Natural killer cell (primary cell): Measurements from ENCODE around the gene SORBS1. TPM values are rescaled to one million over a fixed set of nuclear protein-coding genes. Genes with fewer than 3 reads are reported as not detected.
A peak's percentile ranks its signal among the peaks of the same experiment; 100 is the strongest.

Experiments used
- ATAC-seq, 3 donors: fragments of 150-1000 bp in 2 of 3; fragments of 200-7000 bp in 1 of 3; cut with Tn5 transposase; 1 replicate in 1 of 3; 2 replicates in 2 of 3; pipeline ENCODE4 v1.10.0; 2021; ENCODE audit warnings: mild to moderate bottlenecking in 2 of 3, moderate library complexity in 2 of 3
- DNase-seq, 2 donors: peaks; one replicate each; pipeline versions ENCODE4 v3.0.0 to v3.0.0-alpha.2; 2013 to 2021; ENCODE audit warnings: mixed read lengths in 1 of 2
- H3K27ac ChIP-seq: one replicate; pipeline ENCODE4 v1.5.1; 2013; ENCODE audit warnings: mild to moderate bottlenecking, low read length
- H3K27me3 ChIP-seq: one replicate; pipeline ENCODE4 v1.6.1; 2013; ENCODE audit warnings: low read length; ENCODE audit not compliant: control insufficient read depth, insufficient read depth
- H3K36me3 ChIP-seq: one replicate; pipeline ENCODE4 v1.6.1; 2013; ENCODE audit warnings: low read length; ENCODE audit not compliant: control insufficient read depth, insufficient read depth
- H3K4me1 ChIP-seq: one replicate; pipeline ENCODE4 v1.6.1; 2013; ENCODE audit warnings: low read length; ENCODE audit not compliant: control insufficient read depth, insufficient read depth
- H3K4me3 ChIP-seq: one replicate; pipeline ENCODE4 v1.5.1; 2013; ENCODE audit warnings: low read length
- H3K9me3 ChIP-seq: one replicate; pipeline ENCODE4 v1.6.1; 2013; ENCODE audit warnings: low read length; ENCODE audit not compliant: control insufficient read depth, insufficient read depth
- H3K27ac Mint-ChIP-seq, 2 donors: one replicate each; pipeline ENCODE4 v1.8.0; 2022; ENCODE audit warnings: mild to moderate bottlenecking in 2 of 2, mixed read lengths in 2 of 2, moderate library complexity in 1 of 2
- H3K27me3 Mint-ChIP-seq, 2 donors: one replicate each; pipeline ENCODE4 v1.8.0; 2022; ENCODE audit warnings: low read depth in 2 of 2, mixed read lengths in 2 of 2
- H3K36me3 Mint-ChIP-seq: one replicate; pipeline ENCODE4 v1.8.0; 2022; ENCODE audit warnings: mixed read lengths
- H3K4me1 Mint-ChIP-seq, 2 donors: one replicate each; pipeline ENCODE4 v1.8.0; 2022; ENCODE audit warnings: mixed read lengths in 2 of 2
- H3K4me3 Mint-ChIP-seq: one replicate; pipeline ENCODE4 v1.8.0; 2022; ENCODE audit warnings: mild to moderate bottlenecking, moderate library complexity, mixed read lengths
- H3K9me3 Mint-ChIP-seq, 2 donors: one replicate each; pipeline ENCODE4 v1.8.0; 2022; ENCODE audit warnings: mixed read lengths in 2 of 2
- WGBS: methylation state at CpG from one replicate; pipeline ENCODE4 v1.1.7; 2013; ENCODE audit warnings: missing lambda C conversion rate; ENCODE audit not compliant: insufficient coverage; 5-methylcytosine and 5-hydroxymethylcytosine counted together
- intact Hi-C: fragments of 100-400 bp; cut with micrococcal nuclease; formaldehyde crosslinking; loops from one replicate; pipeline ENCODE4 v1.14.2; 2022
- total RNA-seq, 4 donors: library from RNA; stranded (reverse); fragments of 120-200 nt in 1 of 4; gene quantifications; one replicate each; pipeline versions ENCODE4 v1.2.3 to v1.2.4, GENCODE V29; 2013 to 2022
- TF ChIP-seq, protein P1 (sequence below): fragments of 200-600 bp; IDR thresholded peaks from one replicate; pipeline ENCODE4 v1.8.0; 2022; ENCODE audit warnings: antibody characterized with exemption

SORBS1 gene
- total RNA-seq, 3 donors from 2014 or later (not counting 1 experiment from before 2014, with no cell fraction given): 2.4 to 5.4 (median 2.8) TPM

DNA sequence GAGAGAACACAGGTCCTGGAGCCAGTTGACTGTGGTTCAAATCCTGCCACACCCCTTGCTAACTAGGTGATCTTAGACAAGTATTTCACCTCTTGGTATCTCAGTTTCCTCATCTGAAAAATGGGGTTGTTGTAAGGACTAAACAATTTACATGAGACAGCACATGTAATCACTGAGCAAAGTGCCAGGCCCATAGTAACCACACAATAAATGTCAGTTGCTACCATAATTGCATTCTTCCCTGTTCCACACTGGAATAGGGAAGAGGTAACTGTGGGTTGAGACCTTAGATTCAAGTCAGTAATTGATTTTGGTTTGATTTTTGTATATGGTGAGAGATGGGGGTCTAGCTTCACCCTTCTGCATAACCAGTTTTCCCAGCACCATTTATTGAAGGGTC is 179.0 kb downstream of the SORBS1 start:
- no peak overlapping the region for H3K27ac Mint-ChIP-seq
- DNase-seq: no peak
- H3K27me3 Mint-ChIP-seq: no peaks in the 10 kb centered on the region
- TF ChIP-seq, protein P1, sequence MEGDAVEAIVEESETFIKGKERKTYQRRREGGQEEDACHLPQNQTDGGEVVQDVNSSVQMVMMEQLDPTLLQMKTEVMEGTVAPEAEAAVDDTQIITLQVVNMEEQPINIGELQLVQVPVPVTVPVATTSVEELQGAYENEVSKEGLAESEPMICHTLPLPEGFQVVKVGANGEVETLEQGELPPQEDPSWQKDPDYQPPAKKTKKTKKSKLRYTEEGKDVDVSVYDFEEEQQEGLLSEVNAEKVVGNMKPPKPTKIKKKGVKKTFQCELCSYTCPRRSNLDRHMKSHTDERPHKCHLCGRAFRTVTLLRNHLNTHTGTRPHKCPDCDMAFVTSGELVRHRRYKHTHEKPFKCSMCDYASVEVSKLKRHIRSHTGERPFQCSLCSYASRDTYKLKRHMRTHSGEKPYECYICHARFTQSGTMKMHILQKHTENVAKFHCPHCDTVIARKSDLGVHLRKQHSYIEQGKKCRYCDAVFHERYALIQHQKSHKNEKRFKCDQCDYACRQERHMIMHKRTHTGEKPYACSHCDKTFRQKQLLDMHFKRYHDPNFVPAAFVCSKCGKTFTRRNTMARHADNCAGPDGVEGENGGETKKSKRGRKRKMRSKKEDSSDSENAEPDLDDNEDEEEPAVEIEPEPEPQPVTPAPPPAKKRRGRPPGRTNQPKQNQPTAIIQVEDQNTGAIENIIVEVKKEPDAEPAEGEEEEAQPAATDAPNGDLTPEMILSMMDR: no peak
- no peaks in the 10 kb centered on the region for H3K36me3 ChIP-seq
- no peaks in the 10 kb centered on the region for H3K9me3 ChIP-seq
- H3K4me3 ChIP-seq: no peak overlapping the region
- no peaks in the 10 kb centered on the region for H3K9me3 Mint-ChIP-seq
- no peak for ATAC-seq
- no peaks in the 10 kb centered on the region for H3K4me1 Mint-ChIP-seq
- no peaks in the 10 kb centered on the region for H3K4me1 ChIP-seq
- H3K27me3 ChIP-seq: no peaks in the 10 kb centered on the region
- intact Hi-C loops: no loop called here
- H3K36me3 Mint-ChIP-seq: no peaks in the 10 kb centered on the region
- no peak overlapping the region for H3K27ac ChIP-seq
- no peak overlapping the region for H3K4me3 Mint-ChIP-seq

DNA sequence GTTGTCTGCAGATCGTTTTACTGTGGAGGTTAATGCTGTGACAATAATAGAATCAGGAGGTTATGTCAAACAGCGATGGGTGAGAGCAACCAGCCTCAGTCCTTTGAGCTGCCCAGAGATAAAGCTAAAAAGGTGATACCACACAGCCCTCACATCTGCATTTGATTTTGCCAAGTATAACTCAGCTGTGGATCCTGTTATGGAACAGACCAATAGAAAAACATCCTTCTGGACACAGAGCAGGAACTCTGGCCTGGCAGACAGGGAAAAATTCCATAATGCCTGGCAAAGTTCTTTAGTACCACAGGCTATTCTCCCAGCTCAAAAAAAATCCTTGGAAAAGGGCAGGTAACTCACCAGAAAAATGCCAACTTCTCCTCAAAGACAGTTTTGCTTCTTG is 183.2 kb downstream of the SORBS1 start:
- Mint-ChIP-seq H3K36me3 (no peaks in the 10 kb centered on the region), H3K9me3 (peaks cover 3 to 5% of the 10 kb centered on the region in 2 donors), H3K4me3 (no peak overlapping the region), H3K27ac (no peak overlapping the region), H3K27me3 (peaks cover 0 to 3% of the 10 kb centered on the region in 2 donors), H3K4me1 (no peaks in the 10 kb centered on the region)
- Histone ChIP-seq H3K4me3 (no peak overlapping the region), H3K27ac (no peak overlapping the region), H3K27me3 (no peaks in the 10 kb centered on the region), H3K4me1 (no peaks in the 10 kb centered on the region), H3K36me3 (no peaks in the 10 kb centered on the region), H3K9me3 (no peaks in the 10 kb centered on the region)
- intact Hi-C loops: no loop called here
- WGBS: 100% methylated on average over 2 of the region's 2 CpGs
- TF ChIP-seq, protein P1: no peak
- no peak for ATAC-seq
- no peak for DNase-seq

DNA sequence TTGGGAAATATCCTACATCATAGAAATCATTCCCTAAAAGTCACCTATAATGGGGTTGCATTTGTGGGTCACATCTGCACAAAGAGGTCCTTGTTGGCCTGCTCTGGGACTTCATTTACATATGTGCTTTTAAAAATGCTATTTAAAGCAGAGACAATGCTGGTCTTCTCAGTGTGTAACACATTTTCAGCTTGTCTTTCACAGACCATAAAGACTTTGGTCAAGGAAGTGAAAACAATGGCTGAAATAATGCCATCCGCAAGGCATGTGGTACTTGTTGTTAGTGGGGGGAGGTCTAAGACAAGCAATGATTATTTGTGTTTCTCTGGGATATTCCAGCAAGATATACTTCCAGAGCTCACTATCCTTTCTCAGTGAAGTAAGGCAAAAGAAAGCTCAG is 185.8 kb downstream of the SORBS1 start:
- Histone ChIP-seq H3K4me3 (no peak overlapping the region), H3K9me3 (no peaks in the 10 kb centered on the region), H3K27me3 (no peaks in the 10 kb centered on the region), H3K4me1 (no peaks in the 10 kb centered on the region), H3K36me3 (no peaks in the 10 kb centered on the region), H3K27ac (no peak overlapping the region)
- TF ChIP-seq, protein P1: no peak
- DNase-seq (no peak), ATAC-seq (no peak)
- H3K9me3 Mint-ChIP-seq: peaks cover 3 to 5% of the 10 kb centered on the region in 2 donors
- H3K27me3 Mint-ChIP-seq: peaks cover 8 to 17% of the 10 kb centered on the region in 2 donors
- no peak overlapping the region for H3K27ac Mint-ChIP-seq
- intact Hi-C loops: no loop called here
- WGBS: 100% methylated on average over 1 of the region's 1 CpG
- H3K4me1 Mint-ChIP-seq: no peaks in the 10 kb centered on the region
- no peaks in the 10 kb centered on the region for H3K36me3 Mint-ChIP-seq
- no peak overlapping the region for H3K4me3 Mint-ChIP-seq

DNA sequence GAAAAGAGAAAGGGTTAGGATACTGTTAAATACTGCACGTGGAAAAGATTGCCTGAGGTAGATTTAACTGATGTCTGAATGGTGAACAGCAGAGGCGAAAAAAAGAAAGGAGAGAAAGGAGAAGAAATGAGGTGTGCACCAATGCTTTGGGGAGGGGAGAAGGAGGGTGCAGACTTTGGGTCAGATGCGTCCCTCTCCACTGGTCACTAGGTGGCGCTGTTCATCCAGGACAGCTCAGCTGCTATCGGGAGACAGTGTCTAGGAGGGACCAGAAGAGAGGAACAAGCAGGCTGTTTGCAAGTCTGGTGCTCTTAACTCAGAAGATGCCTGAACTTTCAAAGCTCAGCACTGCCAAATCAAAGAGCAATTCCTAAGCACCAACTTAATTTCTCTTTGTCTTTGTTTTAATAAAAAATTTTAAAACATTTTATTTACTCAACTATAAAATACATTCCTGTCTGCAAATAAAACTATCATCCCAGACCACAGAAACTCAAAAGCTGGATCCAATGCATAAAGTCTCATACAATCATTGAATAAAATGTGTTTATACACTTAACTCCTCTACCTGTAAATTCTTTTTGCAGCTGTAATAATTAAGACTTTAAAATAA is 186.5 kb downstream of the SORBS1 start:
- H3K27me3 Mint-ChIP-seq: peaks cover 8 to 17% of the 10 kb centered on the region in 2 donors
- no peaks in the 10 kb centered on the region for H3K36me3 ChIP-seq
- intact Hi-C loops: no loop called here

More for the DNA sequence above, 186.5 kb downstream of the SORBS1 start:
- Mint-ChIP-seq H3K36me3 (no peaks in the 10 kb centered on the region), H3K4me1 (no peaks in the 10 kb centered on the region), H3K27ac (no peak overlapping the region), H3K9me3 (peaks cover 3 to 5% of the 10 kb centered on the region in 2 donors), H3K4me3 (no peak overlapping the region)
- TF ChIP-seq, protein P1: peak; percentile 35
- Histone ChIP-seq H3K4me3 (no peak overlapping the region), H3K27ac (no peak overlapping the region), H3K27me3 (no peaks in the 10 kb centered on the region), H3K9me3 (no peaks in the 10 kb centered on the region), H3K4me1 (no peaks in the 10 kb centered on the region)
- WGBS: 26% methylated on average over 5 of the region's 5 CpGs
- peak; percentile 47 to 73 (median 69) for ATAC-seq
- DNase-seq: peak in 1 of 2 donors; percentile 66
